WTC11 (cell line): Measurements from ENCODE around the gene CAMTA1.

Source experiments
- CREM ChIP-seq: sonication (generic); formaldehyde crosslinking; IDR thresholded peaks from 2 replicates; pipeline ENCODE4 v1.8.1; 2022; ENCODE audit warnings: mild to moderate bottlenecking, missing genetic modification reagents, moderate library complexity
- KAT7 ChIP-seq: sonication (generic); formaldehyde crosslinking; IDR thresholded peaks from 2 replicates; pipeline ENCODE4 v1.8.1; 2023; ENCODE audit warnings: missing genetic modification reagents, mild to moderate bottlenecking, borderline replicate concordance
- TCF7 ChIP-seq: sonication (generic); formaldehyde crosslinking; IDR thresholded peaks from 2 replicates; pipeline ENCODE4 v1.8.0; 2022; ENCODE audit warnings: mild to moderate bottlenecking, low read depth, missing genetic modification reagents, moderate library complexity
- TEAD4 ChIP-seq: sonication (generic); formaldehyde crosslinking; IDR thresholded peaks from 2 replicates; pipeline ENCODE4 v1.8.0; 2022; ENCODE audit warnings: mild to moderate bottlenecking, missing genetic modification reagents
- TF ChIP-seq, protein P1 (sequence below): fragments of 200-600 bp; IDR thresholded peaks from 2 replicates; pipeline ENCODE4 v1.8.0; 2022; ENCODE audit warnings: antibody characterized with exemption
- TF ChIP-seq, protein P2 (sequence below): sonication (generic); formaldehyde crosslinking; IDR thresholded peaks from 2 replicates; pipeline ENCODE4 v1.8.0; 2022; ENCODE audit warnings: missing genetic modification reagents
- TF ChIP-seq, protein P3 (sequence below): sonication (generic); formaldehyde crosslinking; IDR thresholded peaks from 2 replicates; pipeline ENCODE4 v1.8.0; 2022; ENCODE audit warnings: mild to moderate bottlenecking, missing genetic modification reagents
- TF ChIP-seq, protein P4 (sequence below): sonication (generic); formaldehyde crosslinking; IDR thresholded peaks from 2 replicates; pipeline ENCODE4 v1.8.0; 2023; ENCODE audit warnings: missing genetic modification reagents, mild to moderate bottlenecking, borderline replicate concordance

DNA sequence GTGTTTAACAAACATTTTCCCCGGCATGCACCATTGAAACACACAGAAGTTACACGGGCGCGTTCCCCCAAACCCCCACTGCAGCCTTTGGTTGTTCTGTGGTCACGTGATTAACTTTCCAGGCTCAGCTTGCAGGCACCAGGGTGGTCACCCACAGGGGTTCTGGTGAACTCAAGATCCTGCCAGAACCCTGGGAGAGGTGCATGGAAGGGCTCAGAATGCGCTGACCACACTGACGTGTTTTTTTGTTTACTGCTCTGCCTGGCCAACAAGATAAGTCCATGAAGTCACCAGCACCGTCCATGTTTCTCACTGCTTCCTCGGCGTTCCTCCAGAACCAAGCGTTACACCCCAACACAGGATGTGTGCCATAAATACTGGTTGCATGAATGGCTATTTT lies 756.4 kb downstream of the CAMTA1 start:
- TF ChIP-seq TCF7 (CRISPR knock-in tag), result no peak
- TF ChIP-seq TEAD4 (CRISPR knock-in tag), result no peak
- TF ChIP-seq, protein P1, sequence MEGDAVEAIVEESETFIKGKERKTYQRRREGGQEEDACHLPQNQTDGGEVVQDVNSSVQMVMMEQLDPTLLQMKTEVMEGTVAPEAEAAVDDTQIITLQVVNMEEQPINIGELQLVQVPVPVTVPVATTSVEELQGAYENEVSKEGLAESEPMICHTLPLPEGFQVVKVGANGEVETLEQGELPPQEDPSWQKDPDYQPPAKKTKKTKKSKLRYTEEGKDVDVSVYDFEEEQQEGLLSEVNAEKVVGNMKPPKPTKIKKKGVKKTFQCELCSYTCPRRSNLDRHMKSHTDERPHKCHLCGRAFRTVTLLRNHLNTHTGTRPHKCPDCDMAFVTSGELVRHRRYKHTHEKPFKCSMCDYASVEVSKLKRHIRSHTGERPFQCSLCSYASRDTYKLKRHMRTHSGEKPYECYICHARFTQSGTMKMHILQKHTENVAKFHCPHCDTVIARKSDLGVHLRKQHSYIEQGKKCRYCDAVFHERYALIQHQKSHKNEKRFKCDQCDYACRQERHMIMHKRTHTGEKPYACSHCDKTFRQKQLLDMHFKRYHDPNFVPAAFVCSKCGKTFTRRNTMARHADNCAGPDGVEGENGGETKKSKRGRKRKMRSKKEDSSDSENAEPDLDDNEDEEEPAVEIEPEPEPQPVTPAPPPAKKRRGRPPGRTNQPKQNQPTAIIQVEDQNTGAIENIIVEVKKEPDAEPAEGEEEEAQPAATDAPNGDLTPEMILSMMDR, result no peak
- TF ChIP-seq CREM (CRISPR knock-in tag), result no peak
- TF ChIP-seq, protein P2, sequence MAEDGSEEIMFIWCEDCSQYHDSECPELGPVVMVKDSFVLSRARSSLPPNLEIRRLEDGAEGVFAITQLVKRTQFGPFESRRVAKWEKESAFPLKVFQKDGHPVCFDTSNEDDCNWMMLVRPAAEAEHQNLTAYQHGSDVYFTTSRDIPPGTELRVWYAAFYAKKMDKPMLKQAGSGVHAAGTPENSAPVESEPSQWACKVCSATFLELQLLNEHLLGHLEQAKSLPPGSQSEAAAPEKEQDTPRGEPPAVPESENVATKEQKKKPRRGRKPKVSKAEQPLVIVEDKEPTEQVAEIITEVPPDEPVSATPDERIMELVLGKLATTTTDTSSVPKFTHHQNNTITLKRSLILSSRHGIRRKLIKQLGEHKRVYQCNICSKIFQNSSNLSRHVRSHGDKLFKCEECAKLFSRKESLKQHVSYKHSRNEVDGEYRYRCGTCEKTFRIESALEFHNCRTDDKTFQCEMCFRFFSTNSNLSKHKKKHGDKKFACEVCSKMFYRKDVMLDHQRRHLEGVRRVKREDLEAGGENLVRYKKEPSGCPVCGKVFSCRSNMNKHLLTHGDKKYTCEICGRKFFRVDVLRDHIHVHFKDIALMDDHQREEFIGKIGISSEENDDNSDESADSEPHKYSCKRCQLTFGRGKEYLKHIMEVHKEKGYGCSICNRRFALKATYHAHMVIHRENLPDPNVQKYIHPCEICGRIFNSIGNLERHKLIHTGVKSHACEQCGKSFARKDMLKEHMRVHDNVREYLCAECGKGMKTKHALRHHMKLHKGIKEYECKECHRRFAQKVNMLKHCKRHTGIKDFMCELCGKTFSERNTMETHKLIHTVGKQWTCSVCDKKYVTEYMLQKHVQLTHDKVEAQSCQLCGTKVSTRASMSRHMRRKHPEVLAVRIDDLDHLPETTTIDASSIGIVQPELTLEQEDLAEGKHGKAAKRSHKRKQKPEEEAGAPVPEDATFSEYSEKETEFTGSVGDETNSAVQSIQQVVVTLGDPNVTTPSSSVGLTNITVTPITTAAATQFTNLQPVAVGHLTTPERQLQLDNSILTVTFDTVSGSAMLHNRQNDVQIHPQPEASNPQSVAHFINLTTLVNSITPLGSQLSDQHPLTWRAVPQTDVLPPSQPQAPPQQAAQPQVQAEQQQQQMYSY (CRISPR knock-in tag), result no peak
- TF ChIP-seq, protein P3, sequence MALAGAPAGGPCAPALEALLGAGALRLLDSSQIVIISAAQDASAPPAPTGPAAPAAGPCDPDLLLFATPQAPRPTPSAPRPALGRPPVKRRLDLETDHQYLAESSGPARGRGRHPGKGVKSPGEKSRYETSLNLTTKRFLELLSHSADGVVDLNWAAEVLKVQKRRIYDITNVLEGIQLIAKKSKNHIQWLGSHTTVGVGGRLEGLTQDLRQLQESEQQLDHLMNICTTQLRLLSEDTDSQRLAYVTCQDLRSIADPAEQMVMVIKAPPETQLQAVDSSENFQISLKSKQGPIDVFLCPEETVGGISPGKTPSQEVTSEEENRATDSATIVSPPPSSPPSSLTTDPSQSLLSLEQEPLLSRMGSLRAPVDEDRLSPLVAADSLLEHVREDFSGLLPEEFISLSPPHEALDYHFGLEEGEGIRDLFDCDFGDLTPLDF (CRISPR knock-in tag), result no peak
- TF ChIP-seq, protein P4, sequence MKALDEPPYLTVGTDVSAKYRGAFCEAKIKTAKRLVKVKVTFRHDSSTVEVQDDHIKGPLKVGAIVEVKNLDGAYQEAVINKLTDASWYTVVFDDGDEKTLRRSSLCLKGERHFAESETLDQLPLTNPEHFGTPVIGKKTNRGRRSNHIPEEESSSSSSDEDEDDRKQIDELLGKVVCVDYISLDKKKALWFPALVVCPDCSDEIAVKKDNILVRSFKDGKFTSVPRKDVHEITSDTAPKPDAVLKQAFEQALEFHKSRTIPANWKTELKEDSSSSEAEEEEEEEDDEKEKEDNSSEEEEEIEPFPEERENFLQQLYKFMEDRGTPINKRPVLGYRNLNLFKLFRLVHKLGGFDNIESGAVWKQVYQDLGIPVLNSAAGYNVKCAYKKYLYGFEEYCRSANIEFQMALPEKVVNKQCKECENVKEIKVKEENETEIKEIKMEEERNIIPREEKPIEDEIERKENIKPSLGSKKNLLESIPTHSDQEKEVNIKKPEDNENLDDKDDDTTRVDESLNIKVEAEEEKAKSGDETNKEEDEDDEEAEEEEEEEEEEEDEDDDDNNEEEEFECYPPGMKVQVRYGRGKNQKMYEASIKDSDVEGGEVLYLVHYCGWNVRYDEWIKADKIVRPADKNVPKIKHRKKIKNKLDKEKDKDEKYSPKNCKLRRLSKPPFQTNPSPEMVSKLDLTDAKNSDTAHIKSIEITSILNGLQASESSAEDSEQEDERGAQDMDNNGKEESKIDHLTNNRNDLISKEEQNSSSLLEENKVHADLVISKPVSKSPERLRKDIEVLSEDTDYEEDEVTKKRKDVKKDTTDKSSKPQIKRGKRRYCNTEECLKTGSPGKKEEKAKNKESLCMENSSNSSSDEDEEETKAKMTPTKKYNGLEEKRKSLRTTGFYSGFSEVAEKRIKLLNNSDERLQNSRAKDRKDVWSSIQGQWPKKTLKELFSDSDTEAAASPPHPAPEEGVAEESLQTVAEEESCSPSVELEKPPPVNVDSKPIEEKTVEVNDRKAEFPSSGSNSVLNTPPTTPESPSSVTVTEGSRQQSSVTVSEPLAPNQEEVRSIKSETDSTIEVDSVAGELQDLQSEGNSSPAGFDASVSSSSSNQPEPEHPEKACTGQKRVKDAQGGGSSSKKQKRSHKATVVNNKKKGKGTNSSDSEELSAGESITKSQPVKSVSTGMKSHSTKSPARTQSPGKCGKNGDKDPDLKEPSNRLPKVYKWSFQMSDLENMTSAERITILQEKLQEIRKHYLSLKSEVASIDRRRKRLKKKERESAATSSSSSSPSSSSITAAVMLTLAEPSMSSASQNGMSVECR (CRISPR knock-in tag), result no peak
- no peak for TF ChIP-seq KAT7
